Left renal cortex interstitium (tissue), 4 donors: Measurements from ENCODE around the gene TTYH2. TPM values are rescaled to one million over a fixed set of nuclear protein-coding genes. Genes with fewer than 3 reads are reported as not detected.

Experiments used
- DNase-seq, 4 donors: peaks; one replicate each; pipeline ENCODE4 v3.0.0-alpha.2; 2013; ENCODE audit warnings: low read depth in 4 of 4, low spot score in 2 of 4, missing footprints in 1 of 4
- polyA plus RNA-seq, 4 donors: library from polyadenylated mRNA; unstranded; fragments of 120-200 nt; gene quantifications; one replicate each; pipeline ENCODE4 v1.2.1, GENCODE V29; 2013; ENCODE audit not compliant: insufficient read length in 4 of 4

The TTYH2 gene
- polyA plus RNA-seq, 4 donors: 16.9 to 19.0 (median 18.3) TPM

DNA sequence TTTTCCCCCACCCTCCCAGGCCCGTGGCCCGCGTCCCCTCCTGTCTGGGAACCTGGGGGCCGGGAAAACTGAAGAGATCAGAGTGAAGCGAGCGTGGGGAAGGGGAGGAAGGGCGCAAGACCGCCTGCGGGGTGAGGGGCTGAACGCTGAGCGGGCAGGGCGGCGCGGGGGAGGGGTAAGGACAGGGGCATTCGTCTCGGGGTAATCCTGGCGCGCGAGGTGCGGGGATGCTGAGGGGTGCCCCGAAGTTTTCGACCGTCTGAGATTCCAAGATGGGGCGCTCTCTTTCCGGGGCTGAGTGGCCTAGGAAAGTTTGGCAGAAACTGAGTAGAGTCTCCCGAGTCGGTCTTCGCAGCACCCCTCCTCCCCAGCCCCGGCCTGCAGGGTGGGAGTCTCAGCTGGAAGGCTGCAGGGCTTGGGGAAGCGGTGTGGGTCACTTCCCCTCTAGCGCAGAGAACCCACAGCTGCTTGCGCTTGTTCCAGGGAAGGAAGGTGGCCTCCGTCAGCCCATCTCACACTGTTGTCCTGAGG lies 555 bp downstream of the TTYH2 start:
- no peak for DNase-seq

GRCh38 chr17:74214484-74215341 lies 1.3 kb downstream of the TTYH2 start:
- no peak for DNase-seq

DNA sequence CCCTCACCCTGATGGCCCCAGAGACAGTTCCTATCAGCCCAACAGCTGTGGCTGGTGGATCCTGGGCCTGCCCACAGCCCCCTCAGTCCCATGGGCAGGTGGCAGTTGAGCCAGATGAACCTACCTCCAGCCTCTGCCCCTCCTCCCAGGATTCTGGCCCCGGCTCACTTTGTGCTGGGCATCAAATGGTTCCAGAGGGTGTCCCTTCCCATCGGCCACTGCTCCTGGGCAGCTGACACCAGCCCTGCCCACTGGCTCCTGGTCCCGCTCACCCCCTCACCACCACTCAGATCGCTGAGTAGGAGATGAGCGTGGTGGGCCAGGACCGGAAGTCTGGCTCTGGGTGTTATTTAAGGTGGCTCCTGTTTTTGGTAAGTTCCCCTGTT lies 2.0 kb downstream of the TTYH2 start:
- no peak for DNase-seq

DNA sequence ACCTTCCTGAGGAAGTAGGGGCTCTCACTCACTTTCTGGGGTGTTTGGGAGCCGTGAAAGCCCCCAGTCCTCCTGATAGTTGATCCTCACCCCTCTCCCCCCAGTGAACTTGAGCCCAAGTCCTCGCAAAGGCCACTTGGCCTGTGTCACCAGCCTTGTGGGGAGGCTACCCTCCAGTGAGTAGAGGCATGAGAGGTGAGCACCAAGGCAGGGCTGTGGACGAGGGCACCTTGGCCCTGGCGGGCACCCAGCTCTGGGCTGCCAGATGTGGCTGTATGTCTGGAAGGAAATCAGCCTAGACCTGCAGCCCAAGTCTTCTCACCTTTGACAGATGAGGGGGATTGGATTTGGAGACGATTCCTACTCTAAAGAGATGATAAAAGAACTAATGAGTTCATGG lies 3.1 kb downstream of the TTYH2 start:
- DNase-seq: no peak

GRCh38 chr17:74217037-74217730 lies 3.8 kb downstream of the TTYH2 start:
- DNase-seq: no peak

DNA sequence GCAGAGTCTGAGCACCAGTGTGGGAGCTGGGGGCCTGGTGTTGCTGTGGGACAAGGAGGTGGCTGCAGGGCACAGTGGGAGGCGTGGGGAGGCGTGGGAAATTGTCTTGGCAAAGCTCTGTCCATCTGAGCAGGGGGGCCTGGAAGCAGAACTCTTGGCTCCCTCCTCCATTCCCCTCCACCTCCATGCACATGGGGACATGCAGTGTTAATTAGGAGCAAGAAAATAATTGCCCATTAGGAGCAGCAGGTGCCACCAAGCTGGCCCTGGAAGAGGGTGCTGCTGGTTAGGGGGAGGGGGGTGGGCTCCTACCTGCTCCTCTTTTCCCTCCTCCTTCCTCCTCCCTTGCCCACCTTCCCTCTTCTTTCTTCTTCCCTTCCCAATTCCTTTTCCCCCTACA lies 4.5 kb downstream of the TTYH2 start:
- DNase-seq: no peak

- no peak for DNase-seq
Measured at GRCh38 chr17:74218436-74218835, 5.1 kb downstream of the TTYH2 start.

DNA sequence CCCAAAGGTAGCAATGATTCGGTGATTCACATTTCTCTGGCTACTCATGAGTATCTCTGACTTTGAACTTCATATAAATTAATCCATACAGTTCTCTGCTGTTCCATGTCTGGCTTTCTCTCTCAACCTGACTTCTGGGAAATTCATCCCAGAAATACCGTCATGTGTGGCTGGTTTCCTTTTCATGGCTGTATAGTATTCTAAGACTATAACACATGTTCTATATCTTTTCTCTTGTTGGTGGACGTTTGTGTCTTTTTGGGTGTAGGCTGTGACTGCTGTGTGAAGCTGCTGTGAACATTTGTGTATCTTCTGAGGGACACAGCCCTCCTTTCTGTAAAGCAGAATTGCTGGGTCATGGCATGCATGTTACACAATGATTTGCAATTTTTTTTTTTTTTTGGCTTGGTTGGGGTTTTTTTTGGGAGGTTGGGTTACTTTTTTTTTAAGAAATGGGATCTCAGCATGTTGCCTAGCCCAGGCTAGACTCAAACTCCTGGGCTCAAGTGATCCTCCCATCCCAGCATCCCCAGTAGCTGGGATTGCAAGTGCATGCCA lies 6.3 kb downstream of the TTYH2 start:
- DNase-seq: no peak

DNA sequence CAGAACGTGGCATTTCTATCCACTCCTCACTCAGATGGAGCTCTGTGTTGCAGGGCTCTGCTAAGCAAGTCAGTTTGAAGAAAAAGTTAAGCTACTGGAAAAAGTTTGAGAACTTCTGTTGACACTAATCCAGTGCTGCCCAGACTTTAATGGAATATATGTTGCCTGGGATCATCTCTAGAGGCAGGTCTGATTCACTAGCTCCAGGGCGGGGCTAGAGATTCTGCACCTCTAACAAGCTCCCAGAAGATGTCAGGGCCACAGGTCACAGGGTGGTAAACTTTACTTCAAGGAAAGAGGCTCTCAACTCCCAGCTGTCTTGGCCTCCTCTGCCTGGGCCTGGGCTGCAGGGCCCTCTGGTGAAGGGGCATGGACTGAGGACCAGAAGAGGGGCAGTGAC lies 6.8 kb downstream of the TTYH2 start:
- DNase-seq: no peak

DNA sequence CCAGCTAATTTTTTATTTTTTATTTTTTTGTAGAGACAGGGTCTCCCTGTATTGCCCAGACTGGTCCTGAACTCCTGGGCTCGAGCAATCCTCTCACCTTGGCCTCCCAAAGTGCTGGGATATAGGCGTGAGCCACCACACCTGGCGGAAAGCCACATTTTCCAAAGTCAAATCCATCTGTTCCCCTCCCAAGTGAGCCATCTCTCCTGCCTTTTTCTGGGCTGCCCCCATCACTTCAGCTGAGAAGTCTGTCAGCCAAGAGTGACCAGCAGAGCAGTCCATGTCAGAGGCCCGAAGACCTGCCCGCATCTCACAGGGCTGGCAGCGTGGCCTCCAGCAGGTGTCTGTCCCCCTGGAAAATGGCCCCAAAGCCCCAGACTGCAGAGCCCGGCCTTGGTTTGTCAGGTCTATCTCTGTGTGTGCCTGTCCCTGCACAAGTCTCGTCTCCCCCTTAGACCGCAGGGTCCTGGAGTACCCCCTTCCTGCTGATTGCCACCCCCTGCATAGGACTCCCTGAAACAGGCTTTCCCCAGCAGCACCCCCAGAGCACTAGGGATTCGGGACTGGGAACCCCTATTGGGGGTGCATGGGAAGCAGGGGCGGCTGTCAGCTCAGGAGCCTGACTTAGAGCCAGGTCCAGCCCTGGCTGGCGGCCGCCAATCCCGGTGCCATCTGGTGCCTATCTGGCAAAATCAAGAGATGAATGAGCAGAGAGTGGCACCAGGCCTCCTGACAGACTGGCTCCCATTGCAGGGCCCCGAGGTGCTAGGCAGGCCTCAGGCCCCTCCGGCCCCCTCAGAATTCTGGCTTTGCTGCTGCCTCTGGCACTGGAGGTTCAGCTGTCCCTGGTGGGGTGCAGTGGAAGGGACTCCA lies 7.8 kb downstream of the TTYH2 start:
- DNase-seq: no peak

DNA sequence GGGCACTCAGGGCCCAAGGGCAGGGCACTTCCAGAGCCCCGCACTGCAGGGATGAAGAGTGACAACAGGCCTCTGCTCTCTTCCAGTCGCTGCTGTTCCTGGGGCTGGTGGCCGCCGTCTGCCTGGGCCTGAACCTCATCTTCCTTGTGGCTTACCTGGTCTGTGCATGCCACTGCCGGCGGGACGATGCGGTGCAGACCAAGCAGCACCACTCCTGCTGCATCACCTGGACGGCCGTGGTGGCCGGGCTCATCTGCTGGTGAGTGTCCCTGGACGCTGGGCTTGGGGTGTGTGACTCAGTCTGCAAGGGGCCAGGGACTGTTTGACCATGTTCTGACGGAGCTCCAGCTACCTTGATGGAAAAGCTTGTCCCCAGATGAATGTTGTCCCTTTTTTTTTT lies 9.0 kb downstream of the TTYH2 start:
- no peak for DNase-seq

GRCh38 chr17:74223901-74224300 lies 10.5 kb downstream of the TTYH2 start:
- DNase-seq: no peak

DNA sequence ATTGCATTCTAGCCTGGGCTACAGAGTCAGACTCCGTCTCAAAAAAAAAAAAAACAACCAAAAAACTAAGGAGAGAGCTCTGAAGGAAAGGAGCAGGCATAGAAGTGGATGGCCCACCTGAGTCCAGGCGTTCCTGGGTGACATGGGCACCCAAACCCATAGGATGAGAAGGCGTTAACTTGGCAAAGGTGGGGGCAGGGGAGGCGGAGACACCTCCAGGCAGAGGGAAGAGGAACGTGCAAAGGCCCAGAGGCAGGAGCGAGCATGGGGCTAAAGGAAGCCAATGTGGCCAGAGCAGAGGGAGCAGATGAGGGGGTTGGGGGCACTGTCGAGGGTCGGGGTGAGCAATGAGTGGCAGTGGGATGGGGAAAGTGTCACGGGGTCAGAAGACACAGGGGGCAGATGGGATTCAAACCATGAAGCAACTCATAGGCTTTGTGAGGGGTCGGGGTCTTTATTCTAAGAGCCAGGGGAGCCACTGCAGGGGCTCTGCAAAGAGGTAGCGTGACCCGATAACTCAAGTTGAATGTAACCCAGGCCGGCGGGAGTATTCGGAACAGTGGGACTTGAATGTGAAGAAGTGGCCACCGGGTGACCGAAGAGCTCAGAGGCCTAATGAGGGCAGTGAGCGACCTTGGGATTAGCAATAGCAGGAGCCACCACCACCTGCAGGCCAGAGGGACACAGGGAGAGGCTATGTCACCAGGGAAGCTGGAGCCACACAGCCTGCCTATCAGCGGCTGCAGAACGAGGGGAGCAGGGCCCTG lies 11.8 kb downstream of the TTYH2 start:
- DNase-seq: no peak

DNA sequence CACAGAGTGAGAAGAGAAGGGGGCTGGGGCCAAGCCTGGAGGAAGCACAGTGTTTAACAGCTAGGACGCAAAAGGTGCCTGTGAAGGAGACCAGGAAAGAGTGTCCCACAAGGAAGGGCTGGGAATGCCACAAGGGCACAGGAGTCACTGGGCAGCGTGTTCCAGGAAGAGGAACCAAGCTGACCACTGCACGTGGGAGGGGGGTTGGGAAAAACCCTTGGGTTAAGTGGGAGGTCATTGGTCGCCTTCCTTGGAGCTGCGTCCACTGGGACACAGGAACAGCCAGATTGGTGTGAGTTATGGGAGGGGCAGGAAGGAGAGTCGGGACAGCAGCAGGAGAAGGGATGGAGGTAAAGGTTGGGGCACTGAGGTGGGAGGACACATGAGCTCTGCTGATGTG lies 12.9 kb downstream of the TTYH2 start:
- DNase-seq: no peak

- no peak for DNase-seq
Measured at GRCh38 chr17:74227271-74228080, 14.1 kb downstream of the TTYH2 start.

- no peak for DNase-seq
Measured at GRCh38 chr17:74228306-74228978, 15.1 kb downstream of the TTYH2 start.

- no peak for DNase-seq
Measured at GRCh38 chr17:74230896-74231295, 17.5 kb downstream of the TTYH2 start.
